Keratinocyte (primary cell): ENCODE measurements around the gene TPK1. TPM values are rescaled to one million over a fixed set of nuclear protein-coding genes. Genes with fewer than 3 reads are reported as not detected.

Experiments
- DNase-seq: peaks from one replicate; pipeline ENCODE4 v3.0.0-alpha.2; 2011; ENCODE audit warnings: low read depth, missing footprints, low spot score
- FAIRE-seq: peaks from 2 replicates; lab custom pipeline; 2011; peaks lifted over from hg19 to GRCh38; lab: Jason Lieb, UNC
- H2AFZ ChIP-seq: 2 replicates; pipeline ENCODE4 v1.6.0; 2012; ENCODE audit warnings: low read length, control low read depth, inconsistent platforms; ENCODE audit not compliant: control insufficient read depth
- H3K27ac ChIP-seq: 2 replicates; pipeline ENCODE4 v1.5.1; 2011; ENCODE audit warnings: low read length; ENCODE audit not compliant: control insufficient read depth, insufficient read depth
- H3K27me3 ChIP-seq: 3 replicates; pipeline ENCODE4 v1.6.0; 2011; ENCODE audit warnings: low read length; ENCODE audit not compliant: control insufficient read depth, insufficient read depth; ENCODE audit errors: extremely low read depth
- H3K36me3 ChIP-seq, 2 experiments: 2 replicates in 1 of 2; 3 replicates in 1 of 2; pipeline ENCODE4 v1.5.1; 2011; ENCODE audit warnings: low read length in 2 of 2, mild to moderate bottlenecking in 1 of 2; ENCODE audit not compliant: control insufficient read depth in 2 of 2, insufficient read depth in 2 of 2; ENCODE audit errors: extremely low read depth in 1 of 2
- H3K4me1 ChIP-seq: 3 replicates; pipeline ENCODE4 v1.5.1; 2011; ENCODE audit warnings: low read length; ENCODE audit not compliant: control insufficient read depth, insufficient read depth; ENCODE audit errors: extremely low read depth
- H3K4me2 ChIP-seq: 3 replicates; pipeline ENCODE4 v1.6.0; 2011; ENCODE audit warnings: low read depth, low read length; ENCODE audit not compliant: control insufficient read depth, insufficient read depth; ENCODE audit errors: extremely low read depth
- H3K4me3 ChIP-seq, 3 experiments: fragments of 200-600 bp in 1 of 3; sonication (generic) in 1 of 3; 2 replicates in 2 of 3; 3 replicates in 1 of 3; pipeline ENCODE4 v1.5.1; 2011 to 2016; ENCODE audit warnings: low read length in 3 of 3, mild to moderate bottlenecking in 3 of 3, control low read depth in 2 of 3, inconsistent platforms in 1 of 3, low read depth in 1 of 3, mixed read lengths in 1 of 3, mixed run types in 1 of 3, moderate library complexity in 1 of 3; ENCODE audit not compliant: control insufficient read depth in 2 of 3, insufficient read depth in 2 of 3; ENCODE audit errors: extremely low read depth in 1 of 3
- H3K79me2 ChIP-seq: 2 replicates; pipeline ENCODE4 v1.6.0; 2012; ENCODE audit warnings: low read length; ENCODE audit not compliant: control insufficient read depth, insufficient read depth
- H3K9ac ChIP-seq: 3 replicates; pipeline ENCODE4 v1.6.0; 2011; ENCODE audit warnings: low read length; ENCODE audit not compliant: control insufficient read depth, insufficient read depth; ENCODE audit errors: extremely low read depth
- H3K9me1 ChIP-seq: 3 replicates; pipeline ENCODE4 v1.6.0; 2011; ENCODE audit warnings: low read length; ENCODE audit not compliant: control insufficient read depth, insufficient read depth; ENCODE audit errors: extremely low read depth
- H3K9me3 ChIP-seq: 2 replicates; pipeline ENCODE4 v1.5.1; 2012; ENCODE audit warnings: low read depth, low read length; ENCODE audit not compliant: control insufficient read depth
- H4K20me1 ChIP-seq: 3 replicates; pipeline ENCODE4 v1.6.0; 2011; ENCODE audit warnings: low read length; ENCODE audit not compliant: control insufficient read depth, insufficient read depth; ENCODE audit errors: extremely low read depth
- EZH2 ChIP-seq: IDR thresholded peaks from one replicate; pipeline ENCODE4 v1.6.1; 2012; ENCODE audit warnings: inconsistent platforms, mild to moderate bottlenecking, low read length, moderate library complexity
- dilution Hi-C: fragments of 300-500 bp; cut with MboI; formaldehyde crosslinking; loops from one replicate; pipeline ENCODE4 v1.7.0; 2020; ENCODE audit warnings: low sequenced_read_pairs; ENCODE audit not compliant: extremely low pct_ligation_motif_present
- polyA plus RNA-seq, 5 experiments: library from polyadenylated mRNA; depleted of rRNA in 3 of 5; stranded (reverse) in 3 of 5; stranded (forward) in 1 of 5; unstranded in 1 of 5; fragments of >200 nt; gene quantifications; 1 replicate in 1 of 5; 2 replicates in 3 of 5; 3 replicates in 1 of 5; pipeline versions ENCODE4 v1.2.1 to v1.2.3, GENCODE V29; 2011 to 2012; ENCODE audit warnings: missing spikeins in 2 of 5, low read depth in 1 of 5, low replicate concordance in 1 of 5
- TF ChIP-seq, protein P1 (sequence below), 3 experiments: IDR thresholded peaks in 1 of 3; conservative IDR thresholded peaks in 1 of 3; optimal IDR thresholded peaks in 1 of 3; 2 replicates in 2 of 3; 3 replicates in 1 of 3; pipeline versions ENCODE3 to v1.5.1; 2011; ENCODE audit warnings: low read length in 3 of 3, mild to moderate bottlenecking in 3 of 3, moderate library complexity in 2 of 3, control low read depth in 1 of 3, inconsistent platforms in 1 of 3; ENCODE audit not compliant: insufficient read depth in 2 of 3; ENCODE audit errors: extremely low read depth in 1 of 3

TPK1 gene
- polyA plus RNA-seq, 1 donor (not counting 4 experiments of a cell fraction or from before 2014, with no cell fraction given): 1.9 TPM

DNA sequence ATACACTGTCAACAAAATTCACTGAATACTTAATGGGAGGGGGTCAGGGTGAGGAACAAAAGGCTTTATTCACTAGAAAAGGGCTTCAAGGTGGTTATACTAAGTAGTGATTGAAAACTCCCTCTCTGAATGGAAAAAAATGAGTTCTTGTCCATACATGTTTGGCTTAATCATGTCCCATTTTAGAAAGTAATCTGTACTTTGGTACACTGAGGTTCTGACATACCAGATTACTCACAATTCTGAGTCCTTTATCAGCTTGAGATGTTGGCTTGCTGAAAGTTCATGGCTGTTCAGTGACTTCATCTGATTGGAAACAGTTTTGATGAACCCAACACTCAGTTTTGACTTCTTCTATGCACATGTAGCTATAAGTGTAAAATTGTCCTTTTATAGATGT is 419.5 kb downstream of the TPK1 start:
- Histone ChIP-seq H3K9me3 (no peaks in the 10 kb centered on the region), H3K4me2 (peak overlapping the region; percentile 76), H3K27ac (peak overlapping the region; percentile 65), H3K4me3 (peak overlapping the region in 1 of 3 experiments; percentile 15), H3K9me1 (no peaks in the 10 kb centered on the region), H3K4me1 (peaks cover 22% of the 10 kb centered on the region), H3K79me2 (no peaks in the 10 kb centered on the region), H3K36me3 (no peaks in the 10 kb centered on the region), H3K27me3 (no peaks in the 10 kb centered on the region), H3K9ac (peak overlapping the region; percentile 54), H2AFZ (peak overlapping the region; percentile 66), H4K20me1 (no peaks in the 10 kb centered on the region)
- TF ChIP-seq, protein P1, sequence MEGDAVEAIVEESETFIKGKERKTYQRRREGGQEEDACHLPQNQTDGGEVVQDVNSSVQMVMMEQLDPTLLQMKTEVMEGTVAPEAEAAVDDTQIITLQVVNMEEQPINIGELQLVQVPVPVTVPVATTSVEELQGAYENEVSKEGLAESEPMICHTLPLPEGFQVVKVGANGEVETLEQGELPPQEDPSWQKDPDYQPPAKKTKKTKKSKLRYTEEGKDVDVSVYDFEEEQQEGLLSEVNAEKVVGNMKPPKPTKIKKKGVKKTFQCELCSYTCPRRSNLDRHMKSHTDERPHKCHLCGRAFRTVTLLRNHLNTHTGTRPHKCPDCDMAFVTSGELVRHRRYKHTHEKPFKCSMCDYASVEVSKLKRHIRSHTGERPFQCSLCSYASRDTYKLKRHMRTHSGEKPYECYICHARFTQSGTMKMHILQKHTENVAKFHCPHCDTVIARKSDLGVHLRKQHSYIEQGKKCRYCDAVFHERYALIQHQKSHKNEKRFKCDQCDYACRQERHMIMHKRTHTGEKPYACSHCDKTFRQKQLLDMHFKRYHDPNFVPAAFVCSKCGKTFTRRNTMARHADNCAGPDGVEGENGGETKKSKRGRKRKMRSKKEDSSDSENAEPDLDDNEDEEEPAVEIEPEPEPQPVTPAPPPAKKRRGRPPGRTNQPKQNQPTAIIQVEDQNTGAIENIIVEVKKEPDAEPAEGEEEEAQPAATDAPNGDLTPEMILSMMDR (optimal IDR thresholded peaks at IDR 0.05 in 1 of 3, IDR thresholded peaks at IDR 0.05 in 1 of 3, conservative IDR thresholded peaks at IDR 0.05 in 1 of 3; ENCODE audit: extremely low read depth in 1 of 3, insufficient read depth in 2 of 3, low read length in 3 of 3): no peak
- no peak for TF ChIP-seq EZH2
- DNase-seq (peak; percentile 75), FAIRE-seq (peak; percentile 98)
- dilution Hi-C loops: no loop called here

DNA sequence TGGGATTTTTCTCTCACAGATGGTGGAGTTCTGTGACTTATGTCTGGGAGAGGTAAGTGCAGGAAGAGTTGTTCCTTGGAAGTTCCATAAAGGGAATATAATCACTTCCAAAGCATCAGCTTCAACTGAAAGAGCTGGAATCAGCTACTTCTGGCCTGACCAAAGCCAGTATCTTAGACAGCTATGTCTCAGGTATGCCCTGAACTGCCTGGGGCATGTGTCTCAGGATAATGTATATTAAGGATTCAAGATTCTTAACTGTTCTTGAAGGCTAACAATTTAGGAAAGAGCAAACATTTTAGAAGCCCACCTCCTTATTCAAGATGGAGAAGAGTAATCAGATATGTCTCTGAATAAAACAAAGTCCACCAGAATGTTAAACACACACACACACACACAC is 420.0 kb downstream of the TPK1 start:
- FAIRE-seq (no peak), DNase-seq (no peak)
- TF ChIP-seq, protein P1 (optimal IDR thresholded peaks at IDR 0.05 in 1 of 3, IDR thresholded peaks at IDR 0.05 in 1 of 3, conservative IDR thresholded peaks at IDR 0.05 in 1 of 3; ENCODE audit: extremely low read depth in 1 of 3, insufficient read depth in 2 of 3, low read length in 3 of 3): no peak
- no peak for TF ChIP-seq EZH2
- Histone ChIP-seq H4K20me1 (no peaks in the 10 kb centered on the region), H3K36me3 (no peaks in the 10 kb centered on the region), H3K4me3 (peak overlapping the region in 1 of 3 experiments; percentile 15), H3K4me2 (peak overlapping the region; percentile 76), H3K27ac (peak overlapping the region; percentile 65), H3K4me1 (peaks cover 22% of the 10 kb centered on the region), H3K9ac (peak overlapping the region; percentile 54), H3K27me3 (no peaks in the 10 kb centered on the region), H3K9me1 (no peaks in the 10 kb centered on the region), H2AFZ (peak overlapping the region; percentile 66), H3K9me3 (no peaks in the 10 kb centered on the region), H3K79me2 (no peaks in the 10 kb centered on the region)
- dilution Hi-C loops: no loop called here
